ENCODE results near the gene RTKN2. TPM values are rescaled to one million over a fixed set of nuclear protein-coding genes. Genes with fewer than 3 reads are reported as not detected.
"Not testable (repeated sequence)": the region's sequence is repeated elsewhere in the genome, so short reads cannot be mapped to it uniquely, and the experiment has no call there.

RTKN2 gene
- total RNA-seq, 1 donor from 2014 or later = 0.09 TPM

DNA sequence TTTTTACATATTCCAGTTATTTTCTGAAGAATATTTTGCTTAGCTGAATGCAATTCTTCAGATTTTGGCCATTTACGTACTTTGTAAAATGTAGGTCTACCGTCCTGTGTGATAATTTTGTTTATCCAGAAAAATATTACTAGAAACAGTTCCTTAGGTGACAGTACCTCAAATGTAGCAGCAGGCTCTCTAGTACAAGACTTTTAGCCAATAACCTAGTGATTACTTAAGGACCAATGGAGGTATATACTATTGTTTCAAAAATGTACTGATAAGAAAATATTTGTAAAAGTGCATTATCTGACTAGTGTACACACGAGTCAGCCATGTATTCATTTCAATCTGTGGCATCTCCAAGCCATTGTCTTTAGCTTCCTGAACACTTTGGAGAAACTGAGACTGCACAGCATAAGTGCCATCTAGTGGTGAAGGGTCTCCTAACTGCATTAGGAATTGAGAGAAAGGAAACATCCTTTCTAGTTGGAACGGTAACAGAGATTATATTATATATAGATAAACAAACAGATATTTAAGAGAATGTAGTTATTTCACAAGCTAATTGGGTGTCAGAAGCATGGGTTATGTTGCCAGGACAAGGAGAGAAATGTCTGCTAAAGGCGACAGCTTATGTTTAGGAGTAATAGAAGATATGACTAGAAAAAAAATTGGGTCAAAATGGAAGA, 23.7 kb downstream of the RTKN2 start:
- Mint-ChIP-seq H3K27me3 (no peaks in the 10 kb centered on the region), H3K36me3 (ENCODE audit: low read depth) (no peaks in the 10 kb centered on the region), H3K4me3 (peak overlapping the region; percentile 57), H3K9me3 (no peaks in the 10 kb centered on the region), H3K4me1 (peaks cover 45% of the 10 kb centered on the region), H3K27ac (peak overlapping the region; percentile 72)
- peak; percentile 64 for ATAC-seq (ENCODE audit: low read depth)
- intact Hi-C loops (cut with micrococcal nuclease) = loop anchor here (1.0 to 5.0 kb wide), 13 partner anchors 78 to 1428 kb away; no protein-coding TSS in a partner anchor
- DNase-seq = no peak
- CTCF ChIA-PET = interaction anchor here (0.7 to 8.8 kb wide), 39 partner anchors 8 to 494 kb away, joined by 3 to 166 read pairs (median 4); partner anchors contain the start of genes ARID5B and RTKN2
- POLR2A ChIA-PET = interaction anchor here (0.5 to 3.5 kb wide), 20 partner anchors 89 to 494 kb away, joined by 3 to 87 read pairs (median 8); partner anchors contain the start of gene ARID5B
- TF ChIP-seq, protein P1, sequence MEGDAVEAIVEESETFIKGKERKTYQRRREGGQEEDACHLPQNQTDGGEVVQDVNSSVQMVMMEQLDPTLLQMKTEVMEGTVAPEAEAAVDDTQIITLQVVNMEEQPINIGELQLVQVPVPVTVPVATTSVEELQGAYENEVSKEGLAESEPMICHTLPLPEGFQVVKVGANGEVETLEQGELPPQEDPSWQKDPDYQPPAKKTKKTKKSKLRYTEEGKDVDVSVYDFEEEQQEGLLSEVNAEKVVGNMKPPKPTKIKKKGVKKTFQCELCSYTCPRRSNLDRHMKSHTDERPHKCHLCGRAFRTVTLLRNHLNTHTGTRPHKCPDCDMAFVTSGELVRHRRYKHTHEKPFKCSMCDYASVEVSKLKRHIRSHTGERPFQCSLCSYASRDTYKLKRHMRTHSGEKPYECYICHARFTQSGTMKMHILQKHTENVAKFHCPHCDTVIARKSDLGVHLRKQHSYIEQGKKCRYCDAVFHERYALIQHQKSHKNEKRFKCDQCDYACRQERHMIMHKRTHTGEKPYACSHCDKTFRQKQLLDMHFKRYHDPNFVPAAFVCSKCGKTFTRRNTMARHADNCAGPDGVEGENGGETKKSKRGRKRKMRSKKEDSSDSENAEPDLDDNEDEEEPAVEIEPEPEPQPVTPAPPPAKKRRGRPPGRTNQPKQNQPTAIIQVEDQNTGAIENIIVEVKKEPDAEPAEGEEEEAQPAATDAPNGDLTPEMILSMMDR (IDR thresholded peaks at IDR 0.05) = peak; percentile 74

DNA sequence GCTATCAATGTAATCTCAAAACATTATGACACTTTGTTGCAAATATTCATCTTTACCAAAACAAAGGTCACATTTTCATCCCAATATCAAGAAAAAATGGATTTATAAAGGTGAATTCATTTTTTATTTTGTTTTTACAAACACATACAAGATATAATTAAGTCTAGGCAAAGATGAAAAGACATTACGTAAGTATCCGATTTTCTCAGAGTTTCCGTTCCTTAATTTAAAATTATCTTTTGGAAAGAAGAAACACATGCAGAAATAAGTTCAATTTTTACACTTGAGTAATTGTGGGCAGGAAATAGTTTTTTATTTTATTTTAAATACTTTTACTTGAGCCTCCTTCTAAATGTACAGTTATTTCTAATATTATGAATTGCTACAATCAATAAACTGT, 24.6 kb downstream of the RTKN2 start:
- ATAC-seq (ENCODE audit: low read depth) (peak; percentile 26), DNase-seq (no peak)
- POLR2A ChIA-PET = interaction anchor here (0.7 to 3.5 kb wide), 21 partner anchors 135 to 347 kb away, joined by 3 to 87 read pairs (median 7); partner anchors contain the start of gene ARID5B
- H3K4me3 Mint-ChIP-seq = peak overlapping the region; percentile 64
- peak overlapping the region; percentile 88 for H3K27ac Mint-ChIP-seq
- H3K27me3 Mint-ChIP-seq = no peaks in the 10 kb centered on the region
- no peaks in the 10 kb centered on the region for H3K9me3 Mint-ChIP-seq
- H3K36me3 Mint-ChIP-seq (ENCODE audit: low read depth) = no peaks in the 10 kb centered on the region
- TF ChIP-seq, protein P1 (IDR thresholded peaks at IDR 0.05) = no peak
- H3K4me1 Mint-ChIP-seq = peaks cover 45% of the 10 kb centered on the region
- intact Hi-C loops (cut with micrococcal nuclease) = loop anchor here (1.0 to 5.0 kb wide), 7 partner anchors 77 to 1427 kb away; no protein-coding TSS in a partner anchor
- CTCF ChIA-PET = interaction anchor here (1.0 to 8.8 kb wide), 19 partner anchors 18 to 493 kb away, joined by 3 to 166 read pairs (median 8); partner anchors contain the start of gene ARID5B

DNA sequence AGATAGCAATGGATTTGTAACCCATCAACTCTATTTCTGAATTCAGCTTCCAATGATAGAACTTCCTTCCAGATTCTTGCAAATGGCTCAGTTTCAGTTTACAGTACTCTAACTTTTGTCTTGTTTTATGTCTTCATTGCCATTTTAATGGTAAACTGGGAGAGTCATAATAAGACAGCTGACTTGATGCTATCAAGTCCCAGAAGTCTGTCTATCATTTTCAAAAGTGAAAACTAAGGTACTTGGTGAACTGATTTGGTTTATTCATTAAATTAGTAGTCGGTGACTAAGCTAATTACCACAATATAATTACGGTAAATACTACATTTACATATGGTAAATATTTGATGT, 25.0 kb downstream of the RTKN2 start:
- DNase-seq = no peak
- no peaks in the 10 kb centered on the region for H3K36me3 Mint-ChIP-seq (ENCODE audit: low read depth)
- intact Hi-C loops (cut with micrococcal nuclease) = loop anchor here (5.0 kb wide), 1 partner anchor 956 kb away; no protein-coding TSS in a partner anchor
- peak overlapping the region; percentile 64 for H3K4me3 Mint-ChIP-seq
- peaks cover 47% of the 10 kb centered on the region for H3K4me1 Mint-ChIP-seq
- H3K27me3 Mint-ChIP-seq = no peaks in the 10 kb centered on the region
- POLR2A ChIA-PET = interaction anchor here (0.7 to 3.5 kb wide), 20 partner anchors 134 to 346 kb away, joined by 3 to 87 read pairs (median 6); partner anchors contain the start of gene ARID5B
- peak; percentile 41 for ATAC-seq (ENCODE audit: low read depth)
- CTCF ChIA-PET = interaction anchor here (1.1 to 8.8 kb wide), 7 partner anchors 161 to 493 kb away, joined by 3 to 166 read pairs (median 8); no protein-coding TSS in a partner anchor
- H3K9me3 Mint-ChIP-seq = no peaks in the 10 kb centered on the region
- TF ChIP-seq, protein P1 (IDR thresholded peaks at IDR 0.05) = no peak
- H3K27ac Mint-ChIP-seq = peak overlapping the region; percentile 88

DNA sequence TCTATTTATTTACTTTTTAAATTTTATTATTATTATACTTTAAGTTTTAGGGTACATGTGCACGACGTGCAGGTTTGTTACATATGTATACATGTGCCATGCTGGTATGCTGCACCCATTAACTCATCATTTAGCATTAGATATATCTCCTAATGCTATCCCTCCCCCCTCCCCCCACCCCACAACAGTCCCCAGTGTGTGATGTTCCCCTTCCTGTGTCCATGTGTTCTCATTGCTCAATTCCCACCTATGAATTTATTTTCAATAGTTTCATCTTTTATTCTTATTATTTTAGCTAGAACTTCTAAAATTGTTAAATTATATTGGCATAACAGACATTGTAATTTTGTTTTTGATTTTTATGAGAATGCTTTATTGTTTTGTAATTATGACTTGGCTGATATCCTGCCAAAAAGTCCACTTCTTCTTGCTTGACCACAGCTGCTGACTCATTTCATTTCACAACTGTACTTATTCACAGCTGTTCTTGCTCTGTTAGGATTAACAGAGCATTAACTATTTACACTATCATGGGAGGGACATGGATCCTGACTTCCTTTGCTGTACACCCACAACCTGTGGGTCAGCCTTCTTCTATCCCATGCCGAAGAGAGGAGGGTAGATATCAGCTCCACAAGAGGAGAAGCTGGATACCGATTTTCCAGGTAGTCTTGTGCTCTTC, 25.5 kb downstream of the RTKN2 start:
- CTCF ChIA-PET = interaction anchor here (1.1 to 8.8 kb wide), 7 partner anchors 160 to 492 kb away, joined by 3 to 166 read pairs (median 8); no protein-coding TSS in a partner anchor

DNA sequence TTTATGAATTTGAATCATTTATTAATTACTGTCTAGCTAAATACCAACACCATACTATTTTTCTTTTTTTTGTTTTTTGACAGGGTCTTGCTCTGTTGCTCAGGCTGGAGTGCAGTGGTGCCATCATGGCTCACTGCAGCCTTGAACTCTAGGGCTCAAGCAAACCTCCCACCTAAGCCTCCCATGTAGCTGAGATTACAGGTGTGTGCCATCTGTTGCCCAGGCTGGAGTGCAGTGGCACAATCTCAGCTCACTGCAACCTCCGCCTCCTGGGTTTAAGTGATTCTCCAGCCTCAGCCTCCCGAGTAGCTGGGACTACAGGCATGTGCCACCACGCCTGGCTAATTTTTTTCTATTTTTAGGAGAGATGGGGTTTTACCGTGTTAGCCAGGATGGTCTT, 27.1 kb downstream of the RTKN2 start:
- not testable (repeated sequence) for H3K27me3 Mint-ChIP-seq; ATAC-seq (ENCODE audit: low read depth); DNase-seq; H3K4me3 Mint-ChIP-seq; H3K9me3 Mint-ChIP-seq; H3K36me3 Mint-ChIP-seq (ENCODE audit: low read depth)
- ChIA-PET POLR2A (interaction anchor here (0.7 kb wide), 1 partner anchor 198 kb away, joined by 7 read pairs; no protein-coding TSS in a partner anchor), CTCF (interaction anchor here (0.9 to 2.4 kb wide), 2 partner anchors 196 to 203 kb away, joined by 3 to 11 read pairs; no protein-coding TSS in a partner anchor)
- Mint-ChIP-seq H3K4me1 (peaks cover 47% of the 10 kb centered on the region), H3K27ac (peak overlapping the region; percentile 35)
- intact Hi-C loops (cut with micrococcal nuclease) = loop anchor here (5.0 kb wide), 1 partner anchor 954 kb away; no protein-coding TSS in a partner anchor

More for the DNA sequence above, 25.5 kb downstream of the RTKN2 start:
- not testable (repeated sequence) for H3K36me3 Mint-ChIP-seq (ENCODE audit: low read depth); H3K27me3 Mint-ChIP-seq; H3K9me3 Mint-ChIP-seq; DNase-seq
- Mint-ChIP-seq H3K27ac (peak overlapping the region; percentile 88), H3K4me3 (peak overlapping the region; percentile 64), H3K4me1 (peaks cover 47% of the 10 kb centered on the region)
- intact Hi-C loops (cut with micrococcal nuclease) = loop anchor here (5.0 kb wide), 1 partner anchor 956 kb away; no protein-coding TSS in a partner anchor
- POLR2A ChIA-PET = interaction anchor here (0.7 to 3.5 kb wide), 21 partner anchors 133 to 346 kb away, joined by 3 to 87 read pairs (median 5); partner anchors contain the start of gene ARID5B
- peak; percentile 55 for ATAC-seq (ENCODE audit: low read depth)
